ENCODE results near the gene HOXA13. TPM values are rescaled to one million over a fixed set of nuclear protein-coding genes. Genes with fewer than 3 reads are reported as not detected.

Gene HOXA13
- total RNA-seq, 2 experiments from 2014 or later: not detected

- CTCF ChIA-PET: no interaction called here
- Mint-ChIP-seq H3K4me3 (no peak overlapping the region), H3K4me1 (ENCODE audit: low read depth) (peaks cover 8% of the 10 kb centered on the region), H3K9me3 (no peaks in the 10 kb centered on the region), H3K27me3 (ENCODE audit: low read depth) (peaks cover 57% of the 10 kb centered on the region), H3K27ac (no peak overlapping the region), H3K36me3 (ENCODE audit: low read depth) (no peaks in the 10 kb centered on the region)
- intact Hi-C loops (cut with micrococcal nuclease): no loop called here
- no peak for DNase-seq
Measured at GRCh38 chr7:27224983-27225934, 25.4 kb upstream of the HOXA13 start.

GRCh38 chr7:27223941-27224575 lies 24.2 kb upstream of the HOXA13 start:
- CTCF ChIA-PET: interaction anchor here (1.1 to 1.9 kb wide), 3 partner anchors 13 to 44 kb away, joined by 3 to 5 read pairs (median 3); no protein-coding TSS in a partner anchor
- Mint-ChIP-seq H3K4me3 (no peak overlapping the region), H3K27me3 (ENCODE audit: low read depth) (peaks cover 67% of the 10 kb centered on the region), H3K27ac (no peak overlapping the region), H3K9me3 (no peaks in the 10 kb centered on the region), H3K36me3 (ENCODE audit: low read depth) (no peaks in the 10 kb centered on the region), H3K4me1 (ENCODE audit: low read depth) (peaks cover 14% of the 10 kb centered on the region)
- DNase-seq: no peak
- intact Hi-C loops (cut with micrococcal nuclease): loop anchor here (2.0 kb wide), 1 partner anchor 13 kb away; no protein-coding TSS in a partner anchor

- CTCF ChIA-PET: interaction anchor here (0.6 to 0.8 kb wide), 3 partner anchors 10 to 179 kb away, joined by 3 read pairs; no protein-coding TSS in a partner anchor
- Mint-ChIP-seq H3K9me3 (no peaks in the 10 kb centered on the region), H3K27me3 (ENCODE audit: low read depth) (peaks cover 64% of the 10 kb centered on the region), H3K27ac (no peak overlapping the region), H3K4me3 (no peak overlapping the region), H3K4me1 (ENCODE audit: low read depth) (peaks cover 14% of the 10 kb centered on the region), H3K36me3 (ENCODE audit: low read depth) (no peaks in the 10 kb centered on the region)
- intact Hi-C loops (cut with micrococcal nuclease): loop anchor here (1.0 kb wide), 1 partner anchor 8 kb away; no protein-coding TSS in a partner anchor
- no peak for DNase-seq
Measured at GRCh38 chr7:27221201-27221797, 21.4 kb upstream of the HOXA13 start.

GRCh38 chr7:27220440-27220955 lies 20.6 kb upstream of the HOXA13 start:
- H3K27ac Mint-ChIP-seq: no peak overlapping the region
- peaks cover 67% of the 10 kb centered on the region for H3K27me3 Mint-ChIP-seq (ENCODE audit: low read depth)
- no peaks in the 10 kb centered on the region for H3K9me3 Mint-ChIP-seq
- H3K4me3 Mint-ChIP-seq: no peak overlapping the region
- peaks cover 14% of the 10 kb centered on the region for H3K4me1 Mint-ChIP-seq (ENCODE audit: low read depth)
- DNase-seq: no peak
- CTCF ChIA-PET: interaction anchor here (0.6 kb wide), 1 partner anchor 11 kb away, joined by 3 read pairs; no protein-coding TSS in a partner anchor
- no peaks in the 10 kb centered on the region for H3K36me3 Mint-ChIP-seq (ENCODE audit: low read depth)
- intact Hi-C loops (cut with micrococcal nuclease): no loop called here

GRCh38 chr7:27219821-27220220 lies 19.9 kb upstream of the HOXA13 start:
- CTCF ChIA-PET: no interaction called here
- Mint-ChIP-seq H3K27ac (no peak overlapping the region), H3K4me3 (no peak overlapping the region)

GRCh38 chr7:27217951-27218350 lies 18.1 kb upstream of the HOXA13 start:
- intact Hi-C loops (cut with micrococcal nuclease): no loop called here
- Mint-ChIP-seq H3K36me3 (ENCODE audit: low read depth) (no peaks in the 10 kb centered on the region), H3K4me3 (no peak overlapping the region), H3K27ac (no peak overlapping the region), H3K27me3 (ENCODE audit: low read depth) (peaks cover 62% of the 10 kb centered on the region), H3K9me3 (no peaks in the 10 kb centered on the region), H3K4me1 (ENCODE audit: low read depth) (peaks cover 12% of the 10 kb centered on the region)
- CTCF ChIA-PET: interaction anchor here (1.0 kb wide), 1 partner anchor 24 kb away, joined by 3 read pairs; the partner anchor contains the start of gene EVX1
- DNase-seq: no peak

More at GRCh38 chr7:27219821-27220220, 19.9 kb upstream of the HOXA13 start:
- Mint-ChIP-seq H3K36me3 (ENCODE audit: low read depth) (no peaks in the 10 kb centered on the region), H3K27me3 (ENCODE audit: low read depth) (peaks cover 61% of the 10 kb centered on the region), H3K4me1 (ENCODE audit: low read depth) (peaks cover 12% of the 10 kb centered on the region), H3K9me3 (no peaks in the 10 kb centered on the region)
- intact Hi-C loops (cut with micrococcal nuclease): no loop called here
- DNase-seq: no peak

- DNase-seq: no peak
- CTCF ChIA-PET: no interaction called here
- no peaks in the 10 kb centered on the region for H3K9me3 Mint-ChIP-seq
- peaks cover 17% of the 10 kb centered on the region for H3K4me1 Mint-ChIP-seq (ENCODE audit: low read depth)
- no peak overlapping the region for H3K27ac Mint-ChIP-seq
- H3K27me3 Mint-ChIP-seq (ENCODE audit: low read depth): peaks cover 67% of the 10 kb centered on the region
- intact Hi-C loops (cut with micrococcal nuclease): no loop called here
- no peak overlapping the region for H3K4me3 Mint-ChIP-seq
- no peaks in the 10 kb centered on the region for H3K36me3 Mint-ChIP-seq (ENCODE audit: low read depth)
Measured at GRCh38 chr7:27215356-27215755, 15.5 kb upstream of the HOXA13 start.

GRCh38 chr7:27214239-27214950 lies 14.5 kb upstream of the HOXA13 start:
- no peak for DNase-seq
- CTCF ChIA-PET: no interaction called here
- H3K36me3 Mint-ChIP-seq (ENCODE audit: low read depth): no peaks in the 10 kb centered on the region
- H3K4me3 Mint-ChIP-seq: no peak overlapping the region
- H3K4me1 Mint-ChIP-seq (ENCODE audit: low read depth): peaks cover 15% of the 10 kb centered on the region
- intact Hi-C loops (cut with micrococcal nuclease): loop anchor here (5.0 kb wide), 1 partner anchor 878 kb away; no protein-coding TSS in a partner anchor
- no peak overlapping the region for H3K27ac Mint-ChIP-seq
- H3K9me3 Mint-ChIP-seq: no peaks in the 10 kb centered on the region
- H3K27me3 Mint-ChIP-seq (ENCODE audit: low read depth): peaks cover 68% of the 10 kb centered on the region

- intact Hi-C loops (cut with micrococcal nuclease): loop anchor here (1.0 to 5.0 kb wide), 2 partner anchors 8 to 879 kb away; no protein-coding TSS in a partner anchor
- CTCF ChIA-PET: interaction anchor here (1.2 to 1.6 kb wide), 2 partner anchors 9 to 18 kb away, joined by 3 to 6 read pairs; no protein-coding TSS in a partner anchor
Measured at GRCh38 chr7:27213433-27214238, 13.7 kb upstream of the HOXA13 start.

GRCh38 chr7:27212497-27213432 lies 12.9 kb upstream of the HOXA13 start:
- intact Hi-C loops (cut with micrococcal nuclease): loop anchor here (1.0 to 5.0 kb wide), 2 partner anchors 9 to 880 kb away; no protein-coding TSS in a partner anchor
- CTCF ChIA-PET: interaction anchor here (1.2 to 1.6 kb wide), 2 partner anchors 8 to 17 kb away, joined by 3 to 6 read pairs; no protein-coding TSS in a partner anchor
- H3K36me3 Mint-ChIP-seq (ENCODE audit: low read depth): no peaks in the 10 kb centered on the region

More at GRCh38 chr7:27213433-27214238, 13.7 kb upstream of the HOXA13 start:
- Mint-ChIP-seq H3K36me3 (ENCODE audit: low read depth) (no peaks in the 10 kb centered on the region), H3K27me3 (ENCODE audit: low read depth) (peaks cover 67% of the 10 kb centered on the region), H3K27ac (no peak overlapping the region), H3K4me3 (no peak overlapping the region), H3K4me1 (ENCODE audit: low read depth) (peaks cover 15% of the 10 kb centered on the region), H3K9me3 (no peaks in the 10 kb centered on the region)
- no peak for DNase-seq

More at GRCh38 chr7:27212497-27213432, 12.9 kb upstream of the HOXA13 start:
- no peaks in the 10 kb centered on the region for H3K9me3 Mint-ChIP-seq
- DNase-seq: no peak
- no peak overlapping the region for H3K4me3 Mint-ChIP-seq
- peaks cover 15% of the 10 kb centered on the region for H3K4me1 Mint-ChIP-seq (ENCODE audit: low read depth)
- peaks cover 67% of the 10 kb centered on the region for H3K27me3 Mint-ChIP-seq (ENCODE audit: low read depth)
- no peak overlapping the region for H3K27ac Mint-ChIP-seq

Measured in activated naive CD4-positive, alpha-beta T cell treated with anti-CD3 and anti-CD28 coated beads for 36 hours (primary cell).